Tibial artery (tissue), 4 donors: ENCODE data around the gene AGBL1.

Experiments
- DNase-seq, 2 donors: peaks; one replicate each; pipeline ENCODE4 v3.0.0-alpha.2; 2019
- H3K27ac ChIP-seq, 2 donors: fragments of 200-600 bp; sonication (generic) in 1 of 2; 1 replicate in 1 of 2; 2 replicates in 1 of 2; pipeline ENCODE4 v1.5.1; 2018 to 2019; ENCODE audit warnings: mild to moderate bottlenecking in 1 of 2
- H3K27me3 ChIP-seq, 2 donors: fragments of 200-600 bp; sonication (generic) in 1 of 2; one replicate each; pipeline versions ENCODE4 v1.5.1 to v1.6.0; 2016 to 2019
- H3K36me3 ChIP-seq, 3 donors: fragments of 200-600 bp; sonication (generic) in 2 of 3; one replicate each; pipeline ENCODE4 v1.5.1; 2016 to 2019; ENCODE audit warnings: mild to moderate bottlenecking in 2 of 3
- H3K4me1 ChIP-seq, 4 donors: fragments of 200-600 bp; sonication (generic) in 2 of 4; 1 replicate in 3 of 4; 2 replicates in 1 of 4; pipeline ENCODE4 v1.5.1; 2016 to 2019
- H3K4me3 ChIP-seq, 2 donors: fragments of 200-600 bp; sonication (generic) in 1 of 2; 1 replicate in 1 of 2; 2 replicates in 1 of 2; pipeline ENCODE4 v1.5.1; 2018 to 2019; ENCODE audit warnings: mild to moderate bottlenecking in 2 of 2
- H3K9me3 ChIP-seq, 3 donors: fragments of 200-600 bp; sonication (generic) in 1 of 3; one replicate each; pipeline ENCODE4 v1.5.1; 2016 to 2019
- intact Hi-C: fragments of 100-400 bp; cut with DNase I; formaldehyde crosslinking; loops from one replicate; pipeline ENCODE4 v1.15.0; 2023; ENCODE audit warnings: low total_unique reads
- TF ChIP-seq, protein P1 (sequence below), 2 experiments: fragments of 200-600 bp in 1 of 2; fragments of 450-650 bp in 1 of 2; IDR thresholded peaks; one replicate each; pipeline ENCODE4 v1.5.1; 2017 to 2019; ENCODE audit warnings: antibody characterized with exemption in 2 of 2, mild to moderate bottlenecking in 1 of 2, moderate library complexity in 1 of 2

AGBL1 gene

DNA sequence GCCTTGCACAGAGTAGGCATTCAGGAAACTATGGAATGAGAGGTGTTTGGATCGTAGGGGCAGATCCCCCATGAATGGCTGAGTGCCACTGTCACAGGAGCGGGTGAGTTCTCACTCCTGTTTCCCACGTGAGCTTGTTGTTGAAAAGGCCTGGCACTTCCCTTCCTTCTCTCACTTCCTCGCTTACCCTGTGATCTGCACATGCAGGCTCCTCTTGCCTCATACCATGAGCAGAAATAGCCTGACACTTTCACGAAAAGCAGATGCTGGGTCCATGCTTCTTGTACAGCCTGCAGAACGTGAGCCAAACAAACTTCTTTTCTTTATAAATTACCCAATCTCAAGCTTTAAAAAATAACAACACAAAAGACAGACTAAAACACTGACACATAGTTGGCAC is 55.4 kb downstream of the AGBL1 start:
- no peak overlapping the region for H3K27ac ChIP-seq
- intact Hi-C loops = no loop called here
- H3K36me3 ChIP-seq = no peaks in the 10 kb centered on the region
- no peaks in the 10 kb centered on the region for H3K9me3 ChIP-seq
- TF ChIP-seq, protein P1, sequence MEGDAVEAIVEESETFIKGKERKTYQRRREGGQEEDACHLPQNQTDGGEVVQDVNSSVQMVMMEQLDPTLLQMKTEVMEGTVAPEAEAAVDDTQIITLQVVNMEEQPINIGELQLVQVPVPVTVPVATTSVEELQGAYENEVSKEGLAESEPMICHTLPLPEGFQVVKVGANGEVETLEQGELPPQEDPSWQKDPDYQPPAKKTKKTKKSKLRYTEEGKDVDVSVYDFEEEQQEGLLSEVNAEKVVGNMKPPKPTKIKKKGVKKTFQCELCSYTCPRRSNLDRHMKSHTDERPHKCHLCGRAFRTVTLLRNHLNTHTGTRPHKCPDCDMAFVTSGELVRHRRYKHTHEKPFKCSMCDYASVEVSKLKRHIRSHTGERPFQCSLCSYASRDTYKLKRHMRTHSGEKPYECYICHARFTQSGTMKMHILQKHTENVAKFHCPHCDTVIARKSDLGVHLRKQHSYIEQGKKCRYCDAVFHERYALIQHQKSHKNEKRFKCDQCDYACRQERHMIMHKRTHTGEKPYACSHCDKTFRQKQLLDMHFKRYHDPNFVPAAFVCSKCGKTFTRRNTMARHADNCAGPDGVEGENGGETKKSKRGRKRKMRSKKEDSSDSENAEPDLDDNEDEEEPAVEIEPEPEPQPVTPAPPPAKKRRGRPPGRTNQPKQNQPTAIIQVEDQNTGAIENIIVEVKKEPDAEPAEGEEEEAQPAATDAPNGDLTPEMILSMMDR (IDR thresholded peaks at IDR 0.05) = no peak
- DNase-seq = peak in 1 of 2 donors; percentile 40
- H3K27me3 ChIP-seq = no peaks in the 10 kb centered on the region
- no peak overlapping the region for H3K4me3 ChIP-seq
- H3K4me1 ChIP-seq = no peaks in the 10 kb centered on the region

DNA sequence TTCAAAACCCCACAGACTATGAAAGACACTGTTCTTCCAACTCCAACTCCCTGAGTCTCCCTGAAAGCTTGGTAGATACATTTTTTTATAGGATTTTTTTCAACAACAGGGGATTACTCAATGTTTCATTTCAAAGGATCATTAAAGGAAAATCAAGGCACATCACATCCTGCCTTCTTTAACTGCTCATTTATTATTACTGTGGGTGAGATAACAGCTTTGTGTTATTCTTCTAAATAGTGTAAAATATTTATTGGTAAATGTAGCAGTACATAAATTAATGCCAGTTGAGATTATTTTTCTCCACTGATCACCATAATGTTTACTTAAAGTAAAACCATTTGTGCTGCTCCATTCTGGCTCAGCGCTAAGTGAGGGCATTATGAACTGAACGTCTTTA is 57.2 kb downstream of the AGBL1 start:
- Histone ChIP-seq H3K27ac (no peak overlapping the region), H3K9me3 (no peaks in the 10 kb centered on the region), H3K4me1 (no peaks in the 10 kb centered on the region), H3K4me3 (no peak overlapping the region), H3K27me3 (no peaks in the 10 kb centered on the region), H3K36me3 (no peaks in the 10 kb centered on the region)
- intact Hi-C loops = no loop called here
- DNase-seq = no peak
- TF ChIP-seq, protein P1 (IDR thresholded peaks at IDR 0.05) = no peak

DNA sequence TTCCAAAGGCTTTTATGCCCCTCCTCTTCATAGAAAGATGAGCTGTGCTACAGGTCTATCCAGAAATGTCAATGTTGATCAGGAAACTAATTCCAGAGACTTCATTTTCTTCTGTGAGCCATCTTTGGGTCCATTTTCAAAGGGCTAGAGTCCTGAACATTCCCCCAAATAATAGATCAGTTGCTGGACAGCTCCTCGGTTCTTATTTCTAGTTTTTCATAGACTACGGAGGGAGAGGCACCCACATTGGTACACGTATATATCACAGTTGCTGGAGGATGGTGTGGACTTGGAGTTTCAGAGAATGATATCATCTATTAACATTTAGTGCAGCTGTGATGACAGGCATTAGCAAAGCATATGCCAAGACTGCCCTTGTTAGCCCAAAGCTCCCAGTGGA is 59.1 kb downstream of the AGBL1 start:
- H3K4me3 ChIP-seq = no peak overlapping the region
- no peaks in the 10 kb centered on the region for H3K4me1 ChIP-seq
- H3K27ac ChIP-seq = no peak overlapping the region
- TF ChIP-seq, protein P1 (IDR thresholded peaks at IDR 0.05) = no peak
- no peaks in the 10 kb centered on the region for H3K9me3 ChIP-seq
- no peak for DNase-seq
- H3K27me3 ChIP-seq = no peaks in the 10 kb centered on the region
- intact Hi-C loops = no loop called here
- H3K36me3 ChIP-seq = no peaks in the 10 kb centered on the region

DNA sequence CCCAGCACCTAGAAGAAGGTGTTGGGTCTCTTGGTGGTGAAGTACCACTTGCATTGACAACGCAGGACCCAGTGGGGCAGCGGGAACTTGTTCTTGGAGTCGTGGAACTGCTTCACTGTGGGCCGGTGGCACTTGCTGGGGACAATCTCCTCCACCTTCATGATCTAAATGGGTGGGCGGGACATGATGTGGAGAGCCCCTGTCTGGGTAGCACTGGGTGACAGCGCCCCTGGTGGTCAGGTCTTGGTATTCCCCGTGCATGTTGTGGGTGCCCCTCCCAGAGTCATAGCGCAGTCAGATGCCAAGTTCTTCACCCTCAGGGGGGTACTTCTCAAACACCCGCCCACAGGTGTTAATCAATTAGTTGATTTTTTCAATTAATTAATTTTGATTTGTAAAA is 60.2 kb downstream of the AGBL1 start:
- Histone ChIP-seq H3K4me1 (no peaks in the 10 kb centered on the region), H3K36me3 (no peaks in the 10 kb centered on the region), H3K9me3 (no peaks in the 10 kb centered on the region), H3K27me3 (no peaks in the 10 kb centered on the region), H3K4me3 (no peak overlapping the region), H3K27ac (no peak overlapping the region)
- intact Hi-C loops = no loop called here
- DNase-seq = no peak
- TF ChIP-seq, protein P1 (IDR thresholded peaks at IDR 0.05) = no peak

DNA sequence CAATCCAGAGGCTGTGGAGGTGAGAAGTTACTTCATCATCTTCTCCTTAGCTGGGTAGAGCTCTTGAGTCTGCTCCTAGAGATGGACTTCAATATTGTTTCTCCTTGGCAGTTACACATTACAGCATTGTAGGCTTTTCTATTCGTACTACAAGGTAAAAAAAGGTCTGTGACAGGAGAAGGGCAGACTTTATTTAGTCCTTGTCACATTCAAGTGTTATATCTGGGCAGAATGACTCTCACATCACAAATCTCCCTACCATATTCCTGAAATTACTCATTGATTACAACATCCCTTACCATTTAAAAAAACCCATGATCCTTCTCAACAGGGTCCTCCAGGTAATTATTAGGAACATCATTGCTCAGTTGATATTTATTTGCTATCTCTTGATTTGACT is 75.0 kb downstream of the AGBL1 start:
- TF ChIP-seq, protein P1 (IDR thresholded peaks at IDR 0.05) = no peak
- Histone ChIP-seq H3K27me3 (no peaks in the 10 kb centered on the region), H3K36me3 (no peaks in the 10 kb centered on the region), H3K27ac (no peak overlapping the region), H3K9me3 (peaks cover 0 to 7% (median 0%) of the 10 kb centered on the region in 3 donors), H3K4me1 (no peaks in the 10 kb centered on the region), H3K4me3 (no peak overlapping the region)
- intact Hi-C loops = no loop called here
- DNase-seq = no peak

DNA sequence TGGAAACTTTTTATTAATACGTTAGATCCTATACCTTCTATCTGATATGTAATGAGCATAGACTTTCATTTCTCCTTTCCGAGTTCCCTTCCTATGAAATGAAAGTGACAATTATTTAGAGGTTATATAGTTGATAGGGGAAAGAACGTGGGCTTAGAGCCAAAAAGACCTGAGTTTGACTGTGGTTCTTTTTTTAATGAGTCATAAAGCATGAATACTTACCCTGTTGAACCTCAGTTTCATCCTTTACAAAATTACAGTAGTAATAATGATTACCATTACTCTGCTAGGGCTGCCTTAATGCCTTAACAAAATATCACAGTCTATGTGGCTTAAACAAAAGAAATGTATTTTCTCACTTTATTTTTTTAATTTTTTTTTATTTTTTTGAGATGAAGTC is 75.9 kb downstream of the AGBL1 start:
- Histone ChIP-seq H3K4me1 (no peaks in the 10 kb centered on the region), H3K4me3 (no peak overlapping the region), H3K36me3 (no peaks in the 10 kb centered on the region), H3K9me3 (peaks cover 0 to 7% (median 0%) of the 10 kb centered on the region in 3 donors), H3K27me3 (no peaks in the 10 kb centered on the region), H3K27ac (no peak overlapping the region)
- intact Hi-C loops = no loop called here
- TF ChIP-seq, protein P1 (IDR thresholded peaks at IDR 0.05) = no peak
- no peak for DNase-seq
